K562 (cell line): ENCODE measurements around the gene IL21. TPM values are rescaled to one million over a fixed set of nuclear protein-coding genes. Genes with fewer than 3 reads are reported as not detected.
A peak's percentile ranks its signal among the peaks of the same experiment; 100 is the strongest.

ENCODE experiments used
- EP300 ChIP-seq: IDR thresholded peaks from 2 replicates; pipeline ENCODE4 v1.6.1; 2012; ENCODE audit warnings: low read length, improper control_type of control experiment
- LEF1 ChIP-seq: fragments of 450-650 bp; IDR thresholded peaks from 2 replicates; pipeline ENCODE4 v1.6.1; 2016; ENCODE audit warnings: mild to moderate bottlenecking
- MAFG ChIP-seq: fragments of 450-650 bp; conservative IDR thresholded peaks from 2 replicates; pipeline ENCODE4 v1.6.1; 2016; ENCODE audit warnings: missing genetic modification characterization, missing compliant biosample characterization
- MECOM ChIP-seq: fragments of 250-450 bp; sonication (Bioruptor Pico); IDR thresholded peaks from 2 replicates; pipeline ENCODE4 v1.8.0; 2022; ENCODE audit warnings: inconsistent platforms
- PYGO2 ChIP-seq: fragments of 450-650 bp; IDR thresholded peaks from 2 replicates; pipeline ENCODE4 v1.6.1; 2016; ENCODE audit warnings: mild to moderate bottlenecking, missing genetic modification characterization, moderate library complexity, missing compliant biosample characterization
- SMARCB1 ChIP-seq: IDR thresholded peaks from 2 replicates; pipeline ENCODE4 v1.6.1; 2011; ENCODE audit warnings: improper control_type of control experiment, low read depth; ENCODE audit not compliant: insufficient read length
- ZSCAN29 ChIP-seq: fragments of 450-650 bp; IDR thresholded peaks from 2 replicates; pipeline ENCODE4 v1.6.1; 2017
- polyA plus RNA-seq, 8 experiments: library from polyadenylated mRNA; depleted of rRNA in 4 of 8; stranded (reverse) in 5 of 8; unstranded in 3 of 8; fragments of >200 nt; fragmentation: Nextera tagmentation in 2 of 8; fragmentation: Illumina TruSeq in 1 of 8; extraction: Ambion mirVana in 2 of 8; extraction: Trizol in 1 of 8; gene quantifications; 2 replicates each; pipeline versions ENCODE4 v1.2.1 to v1.2.3, GENCODE V29; 2011 to 2014; ENCODE audit warnings: inconsistent platforms in 1 of 8, missing spikeins in 1 of 8
- total RNA-seq, 7 experiments: library from RNA; depleted of rRNA in 6 of 7; stranded (reverse); fragments of >200 nt in 6 of 7; fragmentation: Illumina TruSeq in 2 of 7; extraction: Trizol in 2 of 7; gene quantifications; 2 replicates each; pipeline versions ENCODE4 v1.2.1 to v1.2.3, GENCODE V29; 2011 to 2021; ENCODE audit warnings: low replicate concordance in 1 of 7
- TF ChIP-seq, protein P1 (sequence below): fragments of 450-650 bp; conservative IDR thresholded peaks from 2 replicates; pipeline ENCODE4 v1.6.1; 2016; ENCODE audit warnings: missing genetic modification characterization, low read depth, mild to moderate bottlenecking, control low read depth, missing compliant biosample characterization
- TF ChIP-seq, protein P2 (sequence below), 2 experiments: fragments of 450-650 bp in 1 of 2; sonication (generic) in 1 of 2; formaldehyde crosslinking in 1 of 2; IDR thresholded peaks; 2 replicates each; pipeline versions ENCODE4 v1.7.1 to v1.9.0; 2016 to 2022; ENCODE audit warnings: inconsistent platforms in 1 of 2, mild to moderate bottlenecking in 1 of 2, missing genetic modification reagents in 1 of 2
- TF ChIP-seq, protein P3 (sequence below): fragments of 450-650 bp; IDR thresholded peaks from 2 replicates; pipeline ENCODE4 v1.6.1; 2018; ENCODE audit not compliant: partially characterized antibody
- TF ChIP-seq, protein P4 (sequence below): sonication (generic); IDR thresholded peaks from 2 replicates; pipeline ENCODE4 v1.6.1; 2016

The IL21 gene
- total and polyA plus RNA-seq, 9 of the 15 experiments (the other 6 are each of a cell fraction or from before 2014, with no cell fraction given): not detected

DNA sequence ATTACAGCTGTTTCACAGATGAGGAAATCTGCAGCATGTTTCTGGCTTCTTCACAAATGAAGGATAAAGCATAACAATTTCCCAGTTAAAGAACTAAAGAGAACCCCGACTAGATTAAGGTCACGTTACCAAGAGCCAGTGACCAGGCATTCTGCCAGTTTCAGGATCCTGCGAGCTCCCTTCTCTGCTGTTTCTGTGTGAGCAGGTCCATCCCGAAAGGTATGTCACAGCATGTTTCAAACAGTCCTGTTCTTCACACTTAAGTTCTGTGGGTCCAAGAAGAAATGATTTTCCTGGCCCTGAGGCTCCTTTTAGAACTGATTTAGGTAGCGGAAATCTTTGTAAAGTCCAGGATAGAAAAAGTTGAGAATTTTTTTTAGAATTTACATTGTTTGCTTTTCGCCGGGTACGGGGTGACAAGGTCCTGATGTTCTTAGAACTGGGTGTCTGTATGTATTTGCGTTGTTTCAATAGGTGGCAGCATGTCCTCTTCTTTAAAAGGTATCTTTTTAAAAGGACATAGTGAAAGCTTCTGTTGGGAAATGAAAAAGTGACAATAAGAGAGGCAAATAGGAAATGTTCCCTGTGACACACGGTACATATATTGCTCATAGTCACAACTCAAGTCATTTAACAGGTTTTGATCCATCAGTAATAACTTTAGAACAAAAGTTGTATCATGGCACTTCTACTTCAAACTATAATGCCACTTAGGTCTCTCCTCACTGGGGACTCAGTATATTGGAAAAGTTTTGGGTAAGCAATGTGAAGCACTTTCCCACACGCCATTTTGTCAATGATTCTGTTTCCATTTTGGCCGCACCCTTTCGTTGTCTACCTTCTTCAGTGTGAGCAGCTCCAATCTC is 18.4 kb downstream of the IL21 start (continued):
- peak; percentile 3; the same call in 1 of the 2 replicates for TF ChIP-seq EP300
- no peak for TF ChIP-seq PYGO2
- TF ChIP-seq MAFG (tag): no peak
- TF ChIP-seq, protein P1, sequence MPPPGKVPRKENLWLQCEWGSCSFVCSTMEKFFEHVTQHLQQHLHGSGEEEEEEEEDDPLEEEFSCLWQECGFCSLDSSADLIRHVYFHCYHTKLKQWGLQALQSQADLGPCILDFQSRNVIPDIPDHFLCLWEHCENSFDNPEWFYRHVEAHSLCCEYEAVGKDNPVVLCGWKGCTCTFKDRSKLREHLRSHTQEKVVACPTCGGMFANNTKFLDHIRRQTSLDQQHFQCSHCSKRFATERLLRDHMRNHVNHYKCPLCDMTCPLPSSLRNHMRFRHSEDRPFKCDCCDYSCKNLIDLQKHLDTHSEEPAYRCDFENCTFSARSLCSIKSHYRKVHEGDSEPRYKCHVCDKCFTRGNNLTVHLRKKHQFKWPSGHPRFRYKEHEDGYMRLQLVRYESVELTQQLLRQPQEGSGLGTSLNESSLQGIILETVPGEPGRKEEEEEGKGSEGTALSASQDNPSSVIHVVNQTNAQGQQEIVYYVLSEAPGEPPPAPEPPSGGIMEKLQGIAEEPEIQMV (tag): no peak
- TF ChIP-seq, protein P2, sequence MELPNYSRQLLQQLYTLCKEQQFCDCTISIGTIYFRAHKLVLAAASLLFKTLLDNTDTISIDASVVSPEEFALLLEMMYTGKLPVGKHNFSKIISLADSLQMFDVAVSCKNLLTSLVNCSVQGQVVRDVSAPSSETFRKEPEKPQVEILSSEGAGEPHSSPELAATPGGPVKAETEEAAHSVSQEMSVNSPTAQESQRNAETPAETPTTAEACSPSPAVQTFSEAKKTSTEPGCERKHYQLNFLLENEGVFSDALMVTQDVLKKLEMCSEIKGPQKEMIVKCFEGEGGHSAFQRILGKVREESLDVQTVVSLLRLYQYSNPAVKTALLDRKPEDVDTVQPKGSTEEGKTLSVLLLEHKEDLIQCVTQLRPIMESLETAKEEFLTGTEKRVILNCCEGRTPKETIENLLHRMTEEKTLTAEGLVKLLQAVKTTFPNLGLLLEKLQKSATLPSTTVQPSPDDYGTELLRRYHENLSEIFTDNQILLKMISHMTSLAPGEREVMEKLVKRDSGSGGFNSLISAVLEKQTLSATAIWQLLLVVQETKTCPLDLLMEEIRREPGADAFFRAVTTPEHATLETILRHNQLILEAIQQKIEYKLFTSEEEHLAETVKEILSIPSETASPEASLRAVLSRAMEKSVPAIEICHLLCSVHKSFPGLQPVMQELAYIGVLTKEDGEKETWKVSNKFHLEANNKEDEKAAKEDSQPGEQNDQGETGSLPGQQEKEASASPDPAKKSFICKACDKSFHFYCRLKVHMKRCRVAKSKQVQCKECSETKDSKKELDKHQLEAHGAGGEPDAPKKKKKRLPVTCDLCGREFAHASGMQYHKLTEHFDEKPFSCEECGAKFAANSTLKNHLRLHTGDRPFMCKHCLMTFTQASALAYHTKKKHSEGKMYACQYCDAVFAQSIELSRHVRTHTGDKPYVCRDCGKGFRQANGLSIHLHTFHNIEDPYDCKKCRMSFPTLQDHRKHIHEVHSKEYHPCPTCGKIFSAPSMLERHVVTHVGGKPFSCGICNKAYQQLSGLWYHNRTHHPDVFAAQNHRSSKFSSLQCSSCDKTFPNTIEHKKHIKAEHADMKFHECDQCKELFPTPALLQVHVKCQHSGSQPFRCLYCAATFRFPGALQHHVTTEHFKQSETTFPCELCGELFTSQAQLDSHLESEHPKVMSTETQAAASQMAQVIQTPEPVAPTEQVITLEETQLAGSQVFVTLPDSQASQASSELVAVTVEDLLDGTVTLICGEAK (IDR thresholded peaks at IDR 0.05): peak; percentile 32; the same call in 1 of the 2 replicates
- TF ChIP-seq, protein P2 (CRISPR knock-in tag; IDR thresholded peaks at IDR 0.05): no peak
- no peak for TF ChIP-seq MECOM (CRISPR knock-in tag)
- no peak for TF ChIP-seq LEF1
- TF ChIP-seq, protein P3, sequence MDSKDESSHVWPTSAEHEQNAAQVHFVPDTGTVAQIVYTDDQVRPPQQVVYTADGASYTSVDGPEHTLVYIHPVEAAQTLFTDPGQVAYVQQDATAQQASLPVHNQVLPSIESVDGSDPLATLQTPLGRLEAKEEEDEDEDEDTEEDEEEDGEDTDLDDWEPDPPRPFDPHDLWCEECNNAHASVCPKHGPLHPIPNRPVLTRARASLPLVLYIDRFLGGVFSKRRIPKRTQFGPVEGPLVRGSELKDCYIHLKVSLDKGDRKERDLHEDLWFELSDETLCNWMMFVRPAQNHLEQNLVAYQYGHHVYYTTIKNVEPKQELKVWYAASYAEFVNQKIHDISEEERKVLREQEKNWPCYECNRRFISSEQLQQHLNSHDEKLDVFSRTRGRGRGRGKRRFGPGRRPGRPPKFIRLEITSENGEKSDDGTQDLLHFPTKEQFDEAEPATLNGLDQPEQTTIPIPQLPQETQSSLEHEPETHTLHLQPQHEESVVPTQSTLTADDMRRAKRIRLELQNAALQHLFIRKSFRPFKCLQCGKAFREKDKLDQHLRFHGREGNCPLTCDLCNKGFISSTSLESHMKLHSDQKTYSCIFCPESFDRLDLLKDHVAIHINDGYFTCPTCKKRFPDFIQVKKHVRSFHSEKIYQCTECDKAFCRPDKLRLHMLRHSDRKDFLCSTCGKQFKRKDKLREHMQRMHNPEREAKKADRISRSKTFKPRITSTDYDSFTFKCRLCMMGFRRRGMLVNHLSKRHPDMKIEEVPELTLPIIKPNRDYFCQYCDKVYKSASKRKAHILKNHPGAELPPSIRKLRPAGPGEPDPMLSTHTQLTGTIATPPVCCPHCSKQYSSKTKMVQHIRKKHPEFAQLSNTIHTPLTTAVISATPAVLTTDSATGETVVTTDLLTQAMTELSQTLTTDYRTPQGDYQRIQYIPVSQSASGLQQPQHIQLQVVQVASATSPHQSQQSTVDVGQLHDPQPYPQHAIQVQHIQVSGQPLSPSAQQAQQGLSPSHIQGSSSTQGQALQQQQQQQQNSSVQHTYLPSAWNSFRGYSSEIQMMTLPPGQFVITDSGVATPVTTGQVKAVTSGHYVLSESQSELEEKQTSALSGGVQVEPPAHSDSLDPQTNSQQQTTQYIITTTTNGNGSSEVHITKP: no peak
- TF ChIP-seq, protein P4, sequence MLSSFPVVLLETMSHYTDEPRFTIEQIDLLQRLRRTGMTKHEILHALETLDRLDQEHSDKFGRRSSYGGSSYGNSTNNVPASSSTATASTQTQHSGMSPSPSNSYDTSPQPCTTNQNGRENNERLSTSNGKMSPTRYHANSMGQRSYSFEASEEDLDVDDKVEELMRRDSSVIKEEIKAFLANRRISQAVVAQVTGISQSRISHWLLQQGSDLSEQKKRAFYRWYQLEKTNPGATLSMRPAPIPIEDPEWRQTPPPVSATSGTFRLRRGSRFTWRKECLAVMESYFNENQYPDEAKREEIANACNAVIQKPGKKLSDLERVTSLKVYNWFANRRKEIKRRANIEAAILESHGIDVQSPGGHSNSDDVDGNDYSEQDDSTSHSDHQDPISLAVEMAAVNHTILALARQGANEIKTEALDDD: no peak
- no peak for TF ChIP-seq SMARCB1
- TF ChIP-seq ZSCAN29: no peak
